Gastroesophageal sphincter (tissue), 4 donors: ENCODE data around the gene GRIA3. TPM values are rescaled to one million over a fixed set of nuclear protein-coding genes. Genes with fewer than 3 reads are reported as not detected.
A peak's percentile ranks its signal among the peaks of the same experiment; 100 is the strongest.

Experiments used
- ATAC-seq: fragments of 150-250 bp; one replicate; pipeline ENCODE4 v1.9.1; 2016; ENCODE audit warnings: mild to moderate bottlenecking, moderate library complexity
- H3K27ac ChIP-seq, 4 donors: fragments of 200-600 bp; sonication (generic) in 3 of 4; 1 replicate in 3 of 4; 2 replicates in 1 of 4; pipeline ENCODE4 v1.5.1; 2016 to 2019
- H3K27me3 ChIP-seq: fragments of 200-600 bp; sonication (generic); one replicate; pipeline ENCODE4 v1.5.1; 2019
- H3K36me3 ChIP-seq, 2 donors: fragments of 200-600 bp; sonication (generic); one replicate each; pipeline ENCODE4 v1.5.1; 2019; ENCODE audit warnings: control low read depth in 1 of 2
- H3K4me1 ChIP-seq, 3 donors: fragments of 200-600 bp; sonication (generic); 1 replicate in 2 of 3; 2 replicates in 1 of 3; pipeline ENCODE4 v1.5.1; 2016 to 2019; ENCODE audit warnings: control low read depth in 2 of 3
- H3K4me3 ChIP-seq, 2 donors: fragments of 200-600 bp; sonication (generic); one replicate each; pipeline ENCODE4 v1.5.1; 2019; ENCODE audit warnings: mild to moderate bottlenecking in 1 of 2, moderate library complexity in 1 of 2
- H3K9me3 ChIP-seq, 3 donors: fragments of 200-600 bp; sonication (generic); one replicate each; pipeline ENCODE4 v1.5.1; 2017 to 2019; ENCODE audit warnings: control low read depth in 2 of 3
- CTCF ChIP-seq, 4 experiments: fragments of 200-600 bp in 2 of 4; fragments of 450-650 bp in 2 of 4; sonication (generic) in 1 of 4; IDR thresholded peaks; one replicate each; pipeline ENCODE4 v1.5.1; 2017 to 2019; ENCODE audit warnings: antibody characterized with exemption in 4 of 4, mild to moderate bottlenecking in 2 of 4, moderate library complexity in 2 of 4
- EP300 ChIP-seq: sonication (generic); formaldehyde crosslinking; IDR thresholded peaks from one replicate; pipeline ENCODE4 v1.6.1; 2017; ENCODE audit warnings: antibody characterized with exemption, mild to moderate bottlenecking
- POLR2A ChIP-seq, 2 donors: fragments of 450-650 bp; IDR thresholded peaks; one replicate each; pipeline ENCODE4 v1.6.1; 2017; ENCODE audit warnings: antibody characterized with exemption in 2 of 2, mild to moderate bottlenecking in 2 of 2, moderate library complexity in 1 of 2
- POLR2AphosphoS5 ChIP-seq: sonication (generic); formaldehyde crosslinking; IDR thresholded peaks from one replicate; pipeline ENCODE4 v1.6.1; 2017; ENCODE audit warnings: antibody characterized with exemption
- WGBS, 2 donors: methylation state at CpG; one replicate each; pipeline ENCODE4 v1.1.5; 2018; ENCODE audit warnings: low coverage in 1 of 2; 5-methylcytosine and 5-hydroxymethylcytosine counted together
- total RNA-seq, 4 donors: library from RNA; depleted of rRNA; stranded (reverse); fragments of >200 nt; gene quantifications; one replicate each; pipeline ENCODE4 v1.1.0, GENCODE V29; 2016

The GRIA3 gene
- total RNA-seq, 4 donors from 2014 or later, result 0.07 to 2.5 (median 1.1) TPM

GRCh38 chrX:123181233-123181914 lies 2.7 kb upstream of the GRIA3 start:
- no peak overlapping the region for H3K27ac ChIP-seq
- no peak for TF ChIP-seq POLR2AphosphoS5
- no peaks in the 10 kb centered on the region for H3K36me3 ChIP-seq
- no peak for ATAC-seq
- H3K4me1 ChIP-seq, result peaks cover 0 to 13% (median 0%) of the 10 kb centered on the region in 3 donors
- no peaks in the 10 kb centered on the region for H3K27me3 ChIP-seq
- WGBS, 2 donors, result 43 to 50% methylated on average over 3 to 5 of the region's 5 CpGs
- no peaks in the 10 kb centered on the region for H3K9me3 ChIP-seq
- H3K4me3 ChIP-seq, result no peak overlapping the region

- ATAC-seq, result peak; percentile 22
- TF ChIP-seq POLR2A (IDR thresholded peaks at IDR 0.05) (no peak), CTCF (IDR thresholded peaks at IDR 0.05) (no peak), POLR2AphosphoS5 (no peak), EP300 (no peak)
- Histone ChIP-seq H3K4me1 (peaks cover 0 to 13% (median 0%) of the 10 kb centered on the region in 3 donors), H3K36me3 (no peaks in the 10 kb centered on the region), H3K9me3 (no peaks in the 10 kb centered on the region), H3K4me3 (peak overlapping the region; percentile 14 to 46), H3K27me3 (no peaks in the 10 kb centered on the region), H3K27ac (no peak overlapping the region)
- no CpG with 5 or more reads among the region's 27 CpGs for WGBS, 2 donors
Observed at GRCh38 chrX:123184866-123185276, 793 bp downstream of the GRIA3 start.

GRCh38 chrX:123185721-123186120 lies 1.6 kb downstream of the GRIA3 start:
- no peak for ATAC-seq
- Histone ChIP-seq H3K4me3 (no peak overlapping the region), H3K4me1 (peaks cover 0 to 13% (median 0%) of the 10 kb centered on the region in 3 donors), H3K36me3 (no peaks in the 10 kb centered on the region), H3K9me3 (no peaks in the 10 kb centered on the region), H3K27ac (no peak overlapping the region), H3K27me3 (no peaks in the 10 kb centered on the region)
- TF ChIP-seq POLR2A (IDR thresholded peaks at IDR 0.05) (no peak), POLR2AphosphoS5 (no peak), EP300 (no peak), CTCF (IDR thresholded peaks at IDR 0.05) (no peak)
- 54% methylated on average over 9 of the region's 9 CpGs; no CpG with 5 or more reads in 1 of the 2 donors for WGBS, 2 donors

GRCh38 chrX:123186801-123187200 lies 2.7 kb downstream of the GRIA3 start:
- TF ChIP-seq CTCF (IDR thresholded peaks at IDR 0.05), result no peak
- TF ChIP-seq POLR2AphosphoS5, result no peak
- no peak for TF ChIP-seq POLR2A (IDR thresholded peaks at IDR 0.05)
- TF ChIP-seq EP300, result no peak
- 74 to 76% methylated on average over 3 of the region's 3 CpGs for WGBS, 2 donors

GRCh38 chrX:123188081-123188480 lies 4.0 kb downstream of the GRIA3 start:
- H3K27me3 ChIP-seq, result no peaks in the 10 kb centered on the region
- peaks cover 0 to 12% (median 0%) of the 10 kb centered on the region in 3 donors for H3K4me1 ChIP-seq
- H3K27ac ChIP-seq, result no peak overlapping the region

More at GRCh38 chrX:123186801-123187200, 2.7 kb downstream of the GRIA3 start:
- no peak overlapping the region for H3K4me3 ChIP-seq
- no peak overlapping the region for H3K27ac ChIP-seq
- H3K36me3 ChIP-seq, result no peaks in the 10 kb centered on the region
- H3K9me3 ChIP-seq, result no peaks in the 10 kb centered on the region
- peaks cover 0 to 13% (median 0%) of the 10 kb centered on the region in 3 donors for H3K4me1 ChIP-seq
- no peaks in the 10 kb centered on the region for H3K27me3 ChIP-seq
- ATAC-seq, result no peak

More at GRCh38 chrX:123188081-123188480, 4.0 kb downstream of the GRIA3 start:
- no peaks in the 10 kb centered on the region for H3K36me3 ChIP-seq
- H3K4me3 ChIP-seq, result no peak overlapping the region
- WGBS, 2 donors, result 87 to 88% methylated on average over 2 of the region's 3 CpGs
- H3K9me3 ChIP-seq, result no peaks in the 10 kb centered on the region
- ATAC-seq, result no peak
- TF ChIP-seq POLR2A (IDR thresholded peaks at IDR 0.05), result no peak
- no peak for TF ChIP-seq POLR2AphosphoS5
- no peak for TF ChIP-seq EP300
- no peak for TF ChIP-seq CTCF (IDR thresholded peaks at IDR 0.05)
